H1 (cell line): ENCODE measurements around the gene POLR2H. TPM values are rescaled to one million over a fixed set of nuclear protein-coding genes. Genes with fewer than 3 reads are reported as not detected.

ENCODE experiments used
- CTCF ChIA-PET: fragments of 300-600 bp; sonication (Branson Sonifier 250); formaldehyde crosslinking; loops from one replicate; lab custom pipeline; 2021; ENCODE audit not compliant: partially characterized antibody; lab: Charles Lee
- POLR2A ChIA-PET: fragments of 300-600 bp; sonication (Branson Sonifier 250); formaldehyde crosslinking; loops from one replicate; lab custom pipeline; 2021; ENCODE audit warnings: inconsistent platforms; ENCODE audit not compliant: partially characterized antibody; lab: Charles Lee
- DNase-seq, 2 experiments: peaks; one replicate each; pipeline versions ENCODE4 v3.0.0 to v3.0.0-alpha.2; 2010 to 2022; ENCODE audit warnings: low spot score in 2 of 2, low read depth in 1 of 2, mixed read lengths in 1 of 2
- FAIRE-seq: peaks from 2 replicates; lab custom pipeline; 2011; peaks lifted over from hg19 to GRCh38; lab: Jason Lieb, UNC
- H2AFZ ChIP-seq: 2 replicates; pipeline ENCODE4 v1.8.1; 2012; ENCODE audit warnings: low read length, inconsistent platforms
- H2AK5ac ChIP-seq: 2 replicates; pipeline ENCODE4 v1.6.1; 2013; ENCODE audit warnings: low read depth, low read length
- H2BK120ac ChIP-seq: replicated peaks from 2 replicates; pipeline ENCODE3; 2013; ENCODE audit warnings: low read depth, low read length, inconsistent platforms
- H2BK12ac ChIP-seq: 2 replicates; pipeline ENCODE4 v1.6.1; 2013; ENCODE audit warnings: low read depth, low read length
- H2BK15ac ChIP-seq: 2 replicates; pipeline ENCODE4 v1.6.1; 2013; ENCODE audit warnings: low read length
- H2BK20ac ChIP-seq: 2 replicates; pipeline ENCODE4 v1.6.1; 2013; ENCODE audit warnings: low read length
- H2BK5ac ChIP-seq: 2 replicates; pipeline ENCODE4 v1.6.1; 2013; ENCODE audit warnings: low read depth, low read length
- H3K14ac ChIP-seq: 2 replicates; pipeline ENCODE4 v1.6.1; 2013; ENCODE audit warnings: inconsistent platforms; ENCODE audit not compliant: insufficient read length
- H3K18ac ChIP-seq: 2 replicates; pipeline ENCODE4 v1.6.1; 2013; ENCODE audit warnings: low read length; ENCODE audit errors: extremely low read depth
- H3K23ac ChIP-seq: 2 replicates; pipeline ENCODE4 v1.6.1; 2013; ENCODE audit warnings: inconsistent platforms; ENCODE audit not compliant: insufficient read length
- H3K23me2 ChIP-seq: 2 replicates; pipeline ENCODE4 v1.6.1; 2013; ENCODE audit warnings: low read depth, low read length
- H3K27ac ChIP-seq: 2 replicates; pipeline ENCODE4 v1.6.1; 2011; ENCODE audit warnings: low read depth, low read length, inconsistent platforms
- H3K27me3 ChIP-seq, 4 experiments: replicated peaks in 1 of 4; 1 replicate in 1 of 4; 2 replicates in 3 of 4; pipeline versions ENCODE4 v1.6.1 to v1.8.1; 2011 to 2013; ENCODE audit warnings: low read length in 3 of 4, mild to moderate bottlenecking in 3 of 4, inconsistent platforms in 2 of 4, mixed read lengths in 2 of 4, moderate library complexity in 1 of 4; ENCODE audit not compliant: control insufficient read depth in 3 of 4, insufficient read depth in 3 of 4; ENCODE audit errors: extremely low read depth in 1 of 4
- H3K36me3 ChIP-seq, 4 experiments: 2 replicates each; pipeline versions ENCODE4 v1.6.1 to v1.8.1; 2011 to 2013; ENCODE audit warnings: mild to moderate bottlenecking in 4 of 4, low read length in 3 of 4, moderate library complexity in 2 of 4, control low read depth in 1 of 4, inconsistent platforms in 1 of 4; ENCODE audit not compliant: insufficient read depth in 4 of 4, control insufficient read depth in 2 of 4
- H3K4ac ChIP-seq: replicated peaks from 2 replicates; pipeline ENCODE3; 2013; ENCODE audit warnings: low read length, low read depth, mixed read lengths, inconsistent platforms; ENCODE audit not compliant: insufficient read length
- H3K4me1 ChIP-seq, 4 experiments: replicated peaks in 1 of 4; 1 replicate in 1 of 4; 2 replicates in 3 of 4; pipeline versions ENCODE4 v1.6.1 to v1.8.1; 2011 to 2013; ENCODE audit warnings: low read length in 3 of 4, inconsistent platforms in 2 of 4, mixed read lengths in 1 of 4; ENCODE audit not compliant: insufficient read depth in 4 of 4, control insufficient read depth in 3 of 4
- H3K4me2 ChIP-seq, 2 experiments: 2 replicates each; pipeline versions ENCODE4 v1.6.1 to v1.8.1; 2011 to 2013; ENCODE audit warnings: low read depth in 2 of 2, low read length in 2 of 2, control low read depth in 1 of 2, inconsistent platforms in 1 of 2, mild to moderate bottlenecking in 1 of 2; ENCODE audit not compliant: insufficient read depth in 1 of 2
- H3K4me3 ChIP-seq, 4 experiments: fragments of 200-600, 300-600 bp in 1 of 4; sonication (generic), shearing (Covaris generic), sonication (Bioruptor Twin) in 1 of 4; 2 replicates each; pipeline versions ENCODE4 v1.5.1 to v1.8.1; 2011 to 2016; ENCODE audit warnings: low read length in 4 of 4, low read depth in 3 of 4, control low read depth in 2 of 4, inconsistent platforms in 2 of 4, mild to moderate bottlenecking in 2 of 4, mixed read lengths in 1 of 4, moderate library complexity in 1 of 4; ENCODE audit not compliant: insufficient read depth in 2 of 4; ENCODE audit errors: extremely low read depth in 1 of 4
- H3K56ac ChIP-seq: replicated peaks from 2 replicates; pipeline ENCODE3; 2013; ENCODE audit warnings: low read depth, mild to moderate bottlenecking, mixed read lengths, low read length, inconsistent platforms; ENCODE audit not compliant: insufficient read length
- H3K79me1 ChIP-seq: 2 replicates; pipeline ENCODE4 v1.6.1; 2013; ENCODE audit warnings: low read depth, low read length, control low read depth
- H3K79me2 ChIP-seq, 2 experiments: 2 replicates each; pipeline versions ENCODE4 v1.6.1 to v1.8.1; 2012 to 2013; ENCODE audit warnings: low read length in 2 of 2, mild to moderate bottlenecking in 2 of 2, inconsistent platforms in 1 of 2; ENCODE audit not compliant: insufficient read depth in 2 of 2, control insufficient read depth in 1 of 2
- H3K9ac ChIP-seq, 4 experiments: replicated peaks in 1 of 4; 1 replicate in 1 of 4; 2 replicates in 3 of 4; pipeline versions ENCODE4 v1.6.1 to v1.8.1; 2011 to 2013; ENCODE audit warnings: low read depth in 3 of 4, low read length in 3 of 4, control low read depth in 2 of 4, mild to moderate bottlenecking in 2 of 4, moderate library complexity in 2 of 4, inconsistent platforms in 1 of 4; ENCODE audit errors: extremely low read depth in 1 of 4
- H3K9me3 ChIP-seq, 2 experiments: 2 replicates each; pipeline versions ENCODE4 v1.6.1 to v1.8.1; 2012 to 2013; ENCODE audit warnings: mild to moderate bottlenecking in 2 of 2, moderate library complexity in 2 of 2, control low read depth in 1 of 2, inconsistent platforms in 1 of 2, low read depth in 1 of 2, low read length in 1 of 2, mixed read lengths in 1 of 2; ENCODE audit not compliant: insufficient read depth in 2 of 2
- H4K20me1 ChIP-seq, 2 experiments: replicated peaks in 1 of 2; 2 replicates each; pipeline versions ENCODE3 to v1.8.1; 2011 to 2013; ENCODE audit warnings: inconsistent platforms in 2 of 2, low read length in 2 of 2, mild to moderate bottlenecking in 1 of 2; ENCODE audit not compliant: insufficient read depth in 2 of 2, control insufficient read depth in 1 of 2
- H4K5ac ChIP-seq: 2 replicates; pipeline ENCODE4 v1.6.1; 2013; ENCODE audit warnings: low read length, low read depth, mixed read lengths, inconsistent platforms; ENCODE audit not compliant: insufficient read length
- H4K8ac ChIP-seq: 2 replicates; pipeline ENCODE4 v1.8.0; 2013; ENCODE audit warnings: mild to moderate bottlenecking, moderate library complexity, low read length, inconsistent platforms; ENCODE audit not compliant: insufficient read depth; ENCODE audit errors: extremely low read depth
- H4K91ac ChIP-seq: replicated peaks from 2 replicates; pipeline ENCODE3; 2013; ENCODE audit warnings: low read length, mixed read lengths, inconsistent platforms; ENCODE audit not compliant: insufficient read length
- MAFK ChIP-seq: IDR thresholded peaks from 2 replicates; pipeline ENCODE4 v1.6.1; 2012; ENCODE audit warnings: low read depth, mild to moderate bottlenecking, improper control_type of control experiment, low read length
- WGBS, 2 experiments: shearing (Covaris generic) in 1 of 2; methylation state at CpG; one replicate each; pipeline versions ENCODE4 v1.1.6 to v1.1.7; 2013 to 2015; ENCODE audit warnings: low lambda C conversion rate in 2 of 2, mixed read lengths in 2 of 2, inconsistent platforms in 1 of 2, low coverage in 1 of 2, missing lambda C conversion rate in 1 of 2; ENCODE audit not compliant: insufficient replicate concordance in 2 of 2, insufficient coverage in 1 of 2, insufficient read length in 1 of 2; ENCODE audit errors: extremely low coverage in 1 of 2, missing lambda C conversion rate in 1 of 2; 5-methylcytosine and 5-hydroxymethylcytosine counted together
- polyA plus RNA-seq, 7 experiments: library from polyadenylated mRNA; depleted of rRNA in 3 of 7; stranded (reverse) in 5 of 7; unstranded in 2 of 7; fragments of >200 nt in 5 of 7; fragments of 200-250 nt in 2 of 7; gene quantifications; 1 replicate in 5 of 7; 2 replicates in 1 of 7; 4 replicates in 1 of 7; pipeline versions ENCODE4 v1.2.1 to v1.2.3, GENCODE V29; 2011 to 2013; ENCODE audit warnings: missing spikeins in 2 of 7, mixed read lengths in 2 of 7
- total RNA-seq: library from RNA; stranded (reverse); fragmentation: NEBNext Ultra II Directional; extraction: Animal tissue kit (Norgen Biotek cat#: 25700); gene quantifications from 2 replicates; pipeline ENCODE4 v1.2.1, GENCODE V29; 2021
- TF ChIP-seq, protein P1 (sequence below): IDR thresholded peaks from 2 replicates; pipeline ENCODE4 v1.6.1; 2011; ENCODE audit warnings: low read length, improper control_type of control experiment

Gene POLR2H
- total and polyA plus RNA-seq, 2 of the 8 experiments (the other 6 are each of a cell fraction or from before 2014, with no cell fraction given), result 113 to 335 TPM

DNA sequence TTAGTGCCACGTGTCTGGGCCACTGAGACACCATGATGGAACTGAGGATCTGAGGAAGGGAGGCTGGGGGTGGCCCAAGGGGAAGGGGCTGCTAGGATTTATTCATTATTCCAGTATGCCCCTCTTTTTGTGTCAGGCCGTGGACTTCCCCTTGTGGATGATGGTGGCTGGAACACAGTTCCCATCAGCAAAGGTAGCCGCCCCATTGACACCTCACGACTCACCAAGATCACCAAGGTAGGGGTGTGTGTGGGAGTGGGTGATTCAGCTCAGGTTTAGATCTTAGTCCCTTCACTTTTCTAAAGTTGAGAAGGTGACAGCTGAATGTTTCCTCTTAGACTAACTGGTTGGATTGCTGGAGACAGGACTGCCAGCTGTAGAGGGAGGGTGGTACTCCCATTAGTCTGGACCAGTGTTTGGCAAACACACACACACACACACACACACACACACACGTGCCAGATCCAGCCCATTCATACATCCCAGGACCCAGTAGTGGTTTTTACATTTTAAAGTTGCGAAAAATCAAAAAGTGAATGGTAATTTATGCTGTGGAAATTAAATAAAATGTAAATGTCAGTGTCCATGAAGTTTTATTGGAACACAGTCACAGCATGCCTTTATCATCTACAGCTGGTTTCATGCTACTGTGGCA lies 35.7 kb upstream of the POLR2H start:
- FAIRE-seq, result no peak
- no peak overlapping the region for H2AK5ac ChIP-seq
- H3K23ac ChIP-seq, result no peak overlapping the region
- H3K36me3 ChIP-seq, result peaks cover 75 to 99% (median 92%) of the 10 kb centered on the region in 4 experiments
- H3K9me3 ChIP-seq, result no peaks in the 10 kb centered on the region
- no peaks in the 10 kb centered on the region for H3K27me3 ChIP-seq
- H3K4me2 ChIP-seq, result no peak overlapping the region
- no peak overlapping the region for H4K8ac ChIP-seq
- H3K56ac ChIP-seq, result no peak overlapping the region
- no peak overlapping the region for H3K4me3 ChIP-seq
- H3K23me2 ChIP-seq, result no peaks in the 10 kb centered on the region
- no peaks in the 10 kb centered on the region for H3K4me1 ChIP-seq
- peaks cover 0 to 6% of the 10 kb centered on the region in 2 experiments; a peak in 1 of 4 replicates for H3K79me2 ChIP-seq
- peaks cover 18 to 22% of the 10 kb centered on the region in 2 experiments for H4K20me1 ChIP-seq
- ChIA-PET CTCF (interaction anchor here (0.7 to 1.3 kb wide), 5 partner anchors 9 to 244 kb away, joined by 3 to 7 read pairs (median 3); no protein-coding TSS in a partner anchor), POLR2A (interaction anchor here (0.8 to 9.8 kb wide), 13 partner anchors 8 to 80 kb away, joined by 3 to 148 read pairs (median 7); partner anchors contain the start of genes EIF4G1 and FAM131A)
- H2AFZ ChIP-seq, result no peak overlapping the region
- no peak overlapping the region for H3K18ac ChIP-seq
- H4K91ac ChIP-seq, result no peak overlapping the region
- no peak overlapping the region for H2BK15ac ChIP-seq
- no peak overlapping the region for H2BK5ac ChIP-seq
- DNase-seq, result no peak
- WGBS, 2 experiments, result 93% methylated on average over 6 of the region's 6 CpGs; no CpG with 5 or more reads in 1 of the 2 experiments
- H3K27ac ChIP-seq, result no peak overlapping the region
- peaks cover 2% of the 10 kb centered on the region; the same call in 1 of the 2 replicates for H3K79me1 ChIP-seq
- no peak overlapping the region for H2BK120ac ChIP-seq
- no peak overlapping the region for H2BK20ac ChIP-seq
- no peak overlapping the region for H3K4ac ChIP-seq
- no peak overlapping the region for H3K9ac ChIP-seq
- H4K5ac ChIP-seq, result no peak overlapping the region
- H2BK12ac ChIP-seq, result no peak overlapping the region
- no peak overlapping the region for H3K14ac ChIP-seq
- TF ChIP-seq MAFK, result no peak
- TF ChIP-seq, protein P1, sequence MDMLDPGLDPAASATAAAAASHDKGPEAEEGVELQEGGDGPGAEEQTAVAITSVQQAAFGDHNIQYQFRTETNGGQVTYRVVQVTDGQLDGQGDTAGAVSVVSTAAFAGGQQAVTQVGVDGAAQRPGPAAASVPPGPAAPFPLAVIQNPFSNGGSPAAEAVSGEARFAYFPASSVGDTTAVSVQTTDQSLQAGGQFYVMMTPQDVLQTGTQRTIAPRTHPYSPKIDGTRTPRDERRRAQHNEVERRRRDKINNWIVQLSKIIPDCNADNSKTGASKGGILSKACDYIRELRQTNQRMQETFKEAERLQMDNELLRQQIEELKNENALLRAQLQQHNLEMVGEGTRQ, result no peak
